CD4-positive, alpha-beta T cell (primary cell): Measurements from ENCODE around the gene DRG2. TPM values are rescaled to one million over a fixed set of nuclear protein-coding genes. Genes with fewer than 3 reads are reported as not detected.

Experiments used
- ATAC-seq: fragments of 200-7000 bp; cut with Tn5 transposase; one replicate; pipeline ENCODE4 v1.10.0; 2022; ENCODE audit warnings: mild to moderate bottlenecking; ENCODE audit not compliant: poor library complexity
- CTCF ChIA-PET: fragments of 350-600 bp; sonication (Branson Sonifier 250); formaldehyde crosslinking; loops from one replicate; lab custom pipeline; 2021; ENCODE audit warnings: antibody characterized with exemption, inconsistent platforms; lab: Charles Lee
- POLR2A ChIA-PET: fragments of 350-600 bp; sonication (Branson Sonifier 250); formaldehyde crosslinking; loops from one replicate; lab custom pipeline; 2021; ENCODE audit warnings: antibody characterized with exemption, inconsistent platforms; lab: Charles Lee
- DNase-seq, 14 experiments: peaks; one replicate each; pipeline ENCODE4 v3.0.0-alpha.2; 2013 to 2020; ENCODE audit warnings: mixed read lengths in 2 of 14
- H3K27ac ChIP-seq, 2 donors: one replicate each; pipeline versions ENCODE4 v1.5.1 to v1.7.0; 2013; ENCODE audit warnings: low read length in 2 of 2, low read depth in 1 of 2, mild to moderate bottlenecking in 1 of 2
- H3K27me3 ChIP-seq, 2 experiments: 1 replicate in 1 of 2; 2 replicates in 1 of 2; pipeline versions ENCODE4 v1.6.1 to v1.7.0; 2013; ENCODE audit warnings: low read length in 2 of 2, control low read depth in 1 of 2, mild to moderate bottlenecking in 1 of 2, moderate library complexity in 1 of 2; ENCODE audit not compliant: insufficient read depth in 2 of 2, control insufficient read depth in 1 of 2
- H3K36me3 ChIP-seq: one replicate; pipeline ENCODE4 v1.6.1; 2013; ENCODE audit warnings: low read length, control low read depth; ENCODE audit not compliant: insufficient read depth
- H3K4me1 ChIP-seq: one replicate; pipeline ENCODE4 v1.6.1; 2013; ENCODE audit warnings: low read length, control low read depth; ENCODE audit not compliant: insufficient read depth
- H3K4me3 ChIP-seq: one replicate; pipeline ENCODE4 v1.5.1; 2013; ENCODE audit warnings: mild to moderate bottlenecking, low read length, moderate library complexity
- H3K9me3 ChIP-seq, 2 experiments: 1 replicate in 1 of 2; 2 replicates in 1 of 2; pipeline versions ENCODE4 v1.6.1 to v1.7.0; 2013; ENCODE audit warnings: low read length in 2 of 2, mild to moderate bottlenecking in 2 of 2, control low read depth in 1 of 2, moderate library complexity in 1 of 2; ENCODE audit not compliant: control insufficient read depth in 1 of 2, insufficient read depth in 1 of 2
- H3K27ac Mint-ChIP-seq: one replicate; pipeline ENCODE4 v1.8.0; 2020; ENCODE audit warnings: mixed read lengths
- H3K27me3 Mint-ChIP-seq: one replicate; pipeline ENCODE4 v1.8.0; 2021; ENCODE audit warnings: mixed read lengths
- H3K36me3 Mint-ChIP-seq: one replicate; pipeline ENCODE4 v1.8.0; 2021; ENCODE audit warnings: low read depth, mixed read lengths
- H3K4me1 Mint-ChIP-seq: one replicate; pipeline ENCODE4 v1.8.0; 2021; ENCODE audit warnings: low read depth, mixed read lengths
- H3K4me3 Mint-ChIP-seq: one replicate; pipeline ENCODE4 v1.8.0; 2020; ENCODE audit warnings: mild to moderate bottlenecking, mixed read lengths
- H3K9me3 Mint-ChIP-seq: one replicate; pipeline ENCODE4 v1.8.0; 2020; ENCODE audit warnings: mixed read lengths
- intact Hi-C, 2 experiments: fragments of 100-400 bp; cut with DNase I in 1 of 2; cut with micrococcal nuclease in 1 of 2; formaldehyde crosslinking; loops; one replicate each; pipeline versions ENCODE4 v1.15.1 to v1.9.0; 2023 to 2025; cut with DNase I, micrococcal nuclease
- total RNA-seq, 174 experiments: library from RNA in 2 of 174; stranded (reverse) in 2 of 174; gene quantifications; one replicate each; pipeline ENCODE4 v1.2.3 and lab custom pipeline; 2021 to 2026
- TF ChIP-seq, protein P1 (sequence below): fragments of 200-600 bp; IDR thresholded peaks from one replicate; pipeline ENCODE4 v1.8.0; 2022; ENCODE audit warnings: antibody characterized with exemption, mild to moderate bottlenecking

The DRG2 gene
- total RNA-seq, 2 experiments from 2014 or later = 38.9 to 40.6 TPM

DNA sequence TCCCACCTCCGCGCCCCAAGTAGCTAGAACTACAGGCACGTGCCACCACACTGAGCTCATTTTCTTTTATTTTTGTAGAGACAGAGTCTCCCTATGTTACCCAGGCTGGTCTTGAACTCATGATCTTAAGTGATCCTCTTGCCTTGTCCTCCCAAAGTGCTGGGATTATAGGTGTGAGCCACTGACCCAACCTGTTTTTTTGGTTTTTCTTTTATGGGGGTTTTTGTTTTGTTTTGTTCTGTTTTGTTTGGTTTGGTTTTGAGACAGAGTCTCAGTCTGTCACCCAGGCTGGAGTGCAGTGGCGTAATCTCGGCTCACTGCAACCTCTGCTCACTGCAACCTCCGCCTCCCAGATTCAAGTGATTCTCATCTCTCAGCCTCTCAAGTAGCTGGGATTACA, 32.2 kb upstream of the DRG2 start:
- Mint-ChIP-seq H3K27ac (no peak overlapping the region), H3K9me3 (no peaks in the 10 kb centered on the region), H3K4me1 (no peaks in the 10 kb centered on the region), H3K4me3 (no peak overlapping the region), H3K36me3 (peaks cover 64% of the 10 kb centered on the region), H3K27me3 (no peaks in the 10 kb centered on the region)
- TF ChIP-seq, protein P1, sequence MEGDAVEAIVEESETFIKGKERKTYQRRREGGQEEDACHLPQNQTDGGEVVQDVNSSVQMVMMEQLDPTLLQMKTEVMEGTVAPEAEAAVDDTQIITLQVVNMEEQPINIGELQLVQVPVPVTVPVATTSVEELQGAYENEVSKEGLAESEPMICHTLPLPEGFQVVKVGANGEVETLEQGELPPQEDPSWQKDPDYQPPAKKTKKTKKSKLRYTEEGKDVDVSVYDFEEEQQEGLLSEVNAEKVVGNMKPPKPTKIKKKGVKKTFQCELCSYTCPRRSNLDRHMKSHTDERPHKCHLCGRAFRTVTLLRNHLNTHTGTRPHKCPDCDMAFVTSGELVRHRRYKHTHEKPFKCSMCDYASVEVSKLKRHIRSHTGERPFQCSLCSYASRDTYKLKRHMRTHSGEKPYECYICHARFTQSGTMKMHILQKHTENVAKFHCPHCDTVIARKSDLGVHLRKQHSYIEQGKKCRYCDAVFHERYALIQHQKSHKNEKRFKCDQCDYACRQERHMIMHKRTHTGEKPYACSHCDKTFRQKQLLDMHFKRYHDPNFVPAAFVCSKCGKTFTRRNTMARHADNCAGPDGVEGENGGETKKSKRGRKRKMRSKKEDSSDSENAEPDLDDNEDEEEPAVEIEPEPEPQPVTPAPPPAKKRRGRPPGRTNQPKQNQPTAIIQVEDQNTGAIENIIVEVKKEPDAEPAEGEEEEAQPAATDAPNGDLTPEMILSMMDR = no peak
- intact Hi-C loops = no loop called here
- H3K27ac ChIP-seq = no peak overlapping the region
- no peaks in the 10 kb centered on the region for H3K27me3 ChIP-seq
- H3K4me1 ChIP-seq = no peaks in the 10 kb centered on the region
- POLR2A ChIA-PET = no interaction called here
- no peak overlapping the region for H3K4me3 ChIP-seq
- CTCF ChIA-PET = no interaction called here
- no peaks in the 10 kb centered on the region for H3K9me3 ChIP-seq
- H3K36me3 ChIP-seq = peaks cover 40% of the 10 kb centered on the region
- DNase-seq (no peak), ATAC-seq (no peak)

DNA sequence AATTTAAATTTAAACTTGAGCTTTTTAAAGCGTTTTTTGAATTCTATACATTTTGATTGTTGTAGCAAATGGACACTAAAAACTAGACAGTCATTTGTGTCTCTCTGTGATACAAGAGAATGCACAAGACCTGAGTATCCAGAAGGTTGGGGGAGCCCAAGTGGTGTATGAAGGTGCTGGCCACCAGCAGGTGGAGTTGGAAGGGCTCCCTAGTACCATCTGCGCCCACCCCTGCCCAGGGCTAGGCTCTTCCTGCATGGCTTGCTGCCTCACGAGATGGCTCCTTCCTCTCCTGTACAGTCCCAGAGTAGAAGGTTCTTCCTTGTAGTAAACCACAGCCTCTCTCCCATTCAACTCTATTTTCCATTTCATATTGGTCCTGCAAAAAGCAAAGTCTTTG, 31.5 kb upstream of the DRG2 start:
- peaks cover 42% of the 10 kb centered on the region for H3K36me3 ChIP-seq
- CTCF ChIA-PET = no interaction called here

DNA sequence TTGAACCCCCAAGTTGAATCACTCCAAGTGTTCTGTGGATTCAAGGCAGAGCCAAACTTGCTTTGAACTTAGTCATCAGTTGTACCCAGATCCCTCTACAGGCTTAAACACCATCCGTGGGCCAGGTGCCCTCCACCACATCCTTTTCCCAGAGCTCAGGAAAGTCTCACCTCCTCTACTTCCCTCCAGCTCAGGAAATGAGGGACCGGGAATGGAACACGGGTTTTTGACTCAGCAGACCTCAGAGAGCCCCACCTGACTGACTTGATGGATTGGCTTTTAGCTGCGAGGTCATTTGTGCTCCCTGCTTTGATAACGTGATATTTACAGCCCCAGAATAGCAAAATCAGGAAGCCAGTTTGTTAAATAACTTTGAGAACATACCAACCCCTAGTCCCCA, 28.5 kb upstream of the DRG2 start:
- peaks cover 77% of the 10 kb centered on the region for H3K36me3 Mint-ChIP-seq

More for the DNA sequence above, 31.5 kb upstream of the DRG2 start:
- TF ChIP-seq, protein P1 = no peak
- H3K4me1 Mint-ChIP-seq = no peaks in the 10 kb centered on the region
- no peak overlapping the region for H3K4me3 Mint-ChIP-seq
- H3K9me3 Mint-ChIP-seq = no peaks in the 10 kb centered on the region
- Histone ChIP-seq H3K27ac (no peak overlapping the region), H3K27me3 (no peaks in the 10 kb centered on the region), H3K4me1 (no peaks in the 10 kb centered on the region), H3K4me3 (no peak overlapping the region), H3K9me3 (no peaks in the 10 kb centered on the region)
- no peak overlapping the region for H3K27ac Mint-ChIP-seq
- DNase-seq (no peak), ATAC-seq (no peak)
- peaks cover 67% of the 10 kb centered on the region for H3K36me3 Mint-ChIP-seq
- POLR2A ChIA-PET = no interaction called here
- intact Hi-C loops = no loop called here
- H3K27me3 Mint-ChIP-seq = no peaks in the 10 kb centered on the region

More for the DNA sequence above, 28.5 kb upstream of the DRG2 start:
- no peak overlapping the region for H3K4me3 ChIP-seq
- H3K27ac ChIP-seq = no peak overlapping the region
- no peaks in the 10 kb centered on the region for H3K4me1 Mint-ChIP-seq
- CTCF ChIA-PET = no interaction called here
- POLR2A ChIA-PET = no interaction called here
- H3K27me3 ChIP-seq = no peaks in the 10 kb centered on the region
- H3K27me3 Mint-ChIP-seq = no peaks in the 10 kb centered on the region
- no peaks in the 10 kb centered on the region for H3K9me3 ChIP-seq
- TF ChIP-seq, protein P1 = no peak
- no peak overlapping the region for H3K4me3 Mint-ChIP-seq
- DNase-seq (no peak), ATAC-seq (no peak)
- H3K4me1 ChIP-seq = no peaks in the 10 kb centered on the region
- H3K27ac Mint-ChIP-seq = no peak overlapping the region
- no peaks in the 10 kb centered on the region for H3K9me3 Mint-ChIP-seq
- H3K36me3 ChIP-seq = peaks cover 48% of the 10 kb centered on the region
- intact Hi-C loops = no loop called here
